ENCODE data around the gene ANO1.

GRCh38 chr11:70034740-70035365 is 43.3 kb upstream of the ANO1 start:
- TF ChIP-seq TAF1 (IDR thresholded peaks at IDR 0.05; ENCODE audit: low read depth), result no peak
- TF ChIP-seq REST (IDR thresholded peaks at IDR 0.05; ENCODE audit: low read depth), result no peak
- no peak for TF ChIP-seq MAX (IDR thresholded peaks at IDR 0.05)
- TF ChIP-seq EP300 (IDR thresholded peaks at IDR 0.05; ENCODE audit: borderline replicate concordance), result no peak
- no peak for TF ChIP-seq NFIC (IDR thresholded peaks at IDR 0.05)
- TF ChIP-seq TCF12 (IDR thresholded peaks at IDR 0.05; ENCODE audit: low read depth), result no peak
- no peak for TF ChIP-seq CREB1 (IDR thresholded peaks at IDR 0.05; ENCODE audit: low read depth)
- no peak for TF ChIP-seq CEBPB (IDR thresholded peaks at IDR 0.05)
- no peak for TF ChIP-seq USF1 (IDR thresholded peaks at IDR 0.05)
- TF ChIP-seq TEAD4 (IDR thresholded peaks at IDR 0.05), result no peak
- TF ChIP-seq ZBTB7A (IDR thresholded peaks at IDR 0.05; ENCODE audit: low read depth), result no peak
- no peak for TF ChIP-seq YY1 (IDR thresholded peaks at IDR 0.05; ENCODE audit: low read depth)

Measured in Ishikawa (cell line).